PFSK-1 (cell line): ENCODE results near the gene RIPOR3.

Experiments
- POLR2AphosphoS5 ChIP-seq: IDR thresholded peaks from 2 replicates; pipeline ENCODE4 v1.6.1; 2012; ENCODE audit warnings: low read depth, mild to moderate bottlenecking, control low read depth, low read length, moderate library complexity
- TAF1 ChIP-seq: IDR thresholded peaks from 2 replicates; pipeline ENCODE4 v1.6.1; 2012; ENCODE audit warnings: low read length, control low read depth, borderline replicate concordance; ENCODE audit not compliant: insufficient read depth

DNA sequence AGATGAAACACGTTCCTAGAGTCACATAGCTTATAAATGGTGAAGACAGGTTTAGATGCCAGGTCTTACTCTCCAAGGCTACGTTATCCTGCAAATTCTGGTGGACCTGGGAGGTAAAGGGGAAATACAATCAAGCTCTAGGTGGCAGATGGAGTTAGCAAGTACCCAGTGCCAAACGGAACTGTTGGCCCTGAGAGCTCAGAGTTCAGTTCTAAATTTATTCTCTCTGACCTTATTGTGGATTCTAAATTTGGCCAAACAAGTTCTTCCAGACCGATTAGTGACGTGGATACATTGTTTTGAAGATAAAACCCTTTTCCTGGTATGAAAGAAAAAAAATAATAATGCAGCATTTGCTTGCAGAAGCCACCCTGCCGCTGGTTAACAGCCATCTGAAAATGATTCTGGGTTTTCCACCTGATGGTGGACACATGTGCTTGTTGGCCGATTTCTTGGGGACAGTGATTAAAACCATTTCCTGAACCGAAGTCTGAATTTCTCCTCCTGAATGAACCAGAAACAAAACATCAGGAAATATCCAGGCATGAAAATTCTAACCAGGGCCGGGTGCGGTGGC, 32.5 kb downstream of the RIPOR3 start:
- TF ChIP-seq POLR2AphosphoS5 (no peak), TAF1 (no peak)
